ENCODE measurements around the gene TNFRSF13B.
A peak's percentile ranks its signal among the peaks of the same experiment; 100 is the strongest.

Gene TNFRSF13B

DNA sequence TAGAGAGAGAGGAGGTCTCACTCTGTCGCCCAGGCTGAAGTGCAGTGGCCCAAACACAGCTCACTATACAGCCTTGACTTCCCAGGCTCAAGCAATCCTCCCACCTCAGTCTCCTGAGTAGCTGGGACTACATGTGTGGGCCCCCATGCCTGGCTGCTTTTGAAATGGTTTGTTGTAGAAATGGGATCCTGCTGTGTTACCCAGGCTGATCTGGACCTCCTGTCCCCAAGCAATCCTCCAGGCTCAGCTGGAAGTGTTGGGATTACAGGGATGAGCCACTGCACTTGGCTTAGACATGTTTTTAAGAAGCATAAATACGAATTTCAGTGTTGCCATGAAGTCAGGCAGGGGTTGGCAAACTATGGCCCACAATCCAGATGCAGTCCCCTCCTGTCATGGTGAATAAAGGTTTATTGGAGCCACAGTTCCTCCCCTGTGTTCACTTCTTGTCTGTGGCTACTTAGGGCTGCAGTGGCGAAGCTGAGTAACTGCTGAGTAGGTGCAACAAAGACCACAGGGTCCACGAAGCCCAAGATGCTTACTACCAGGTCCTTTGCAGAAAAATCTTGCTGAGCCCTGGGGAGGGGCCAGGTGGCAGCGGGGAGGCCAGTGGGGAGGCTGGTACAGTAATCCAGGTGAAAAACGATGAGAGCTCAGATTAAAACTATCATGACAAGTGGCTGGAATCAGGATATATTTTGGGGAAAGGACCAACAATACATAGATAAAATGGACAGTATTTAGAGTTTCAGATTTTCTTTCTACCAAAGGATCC, 35.2 kb downstream of the TNFRSF13B start:
- DNase-seq: no peak

DNA sequence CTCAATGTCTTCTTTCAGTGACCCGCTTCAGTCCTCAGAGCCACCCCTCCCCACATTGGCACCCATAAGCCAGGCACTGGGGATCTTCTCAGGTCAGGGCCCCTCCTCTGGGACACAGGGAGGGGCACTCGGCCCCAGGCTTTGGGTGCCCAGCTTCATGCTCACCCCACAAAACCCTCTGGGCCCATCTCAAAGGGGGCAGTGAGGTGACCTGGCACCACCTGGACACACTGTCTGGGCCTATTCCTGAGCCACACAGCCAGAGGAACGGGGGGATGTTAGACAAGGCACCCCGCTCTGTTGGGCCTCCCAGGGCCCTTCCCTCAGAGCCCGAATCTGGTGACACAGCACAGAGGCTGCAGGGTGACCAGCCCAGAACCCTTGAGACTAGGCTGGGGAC, 36.1 kb downstream of the TNFRSF13B start:
- DNase-seq: no peak

DNA sequence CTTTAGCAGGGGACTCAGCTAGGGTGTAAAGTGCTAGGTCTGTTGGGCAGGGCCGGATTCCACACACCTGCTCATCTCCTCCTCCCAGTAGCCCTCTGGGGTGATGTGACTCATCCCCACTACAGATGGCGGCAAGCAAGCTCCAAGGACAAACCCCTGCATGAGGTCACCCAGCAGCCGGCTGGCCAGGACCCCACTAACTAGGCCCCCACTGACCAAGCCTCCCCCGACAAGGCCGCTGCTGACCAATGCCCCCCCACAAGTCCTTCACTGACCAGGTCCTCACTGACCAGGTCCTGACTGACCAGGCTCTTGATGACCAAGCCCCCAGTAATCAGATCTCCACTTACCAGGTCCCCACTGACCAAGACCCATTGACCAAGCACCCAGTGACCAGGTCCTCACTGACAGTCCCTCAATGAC, 36.7 kb downstream of the TNFRSF13B start:
- no peak for DNase-seq

DNA sequence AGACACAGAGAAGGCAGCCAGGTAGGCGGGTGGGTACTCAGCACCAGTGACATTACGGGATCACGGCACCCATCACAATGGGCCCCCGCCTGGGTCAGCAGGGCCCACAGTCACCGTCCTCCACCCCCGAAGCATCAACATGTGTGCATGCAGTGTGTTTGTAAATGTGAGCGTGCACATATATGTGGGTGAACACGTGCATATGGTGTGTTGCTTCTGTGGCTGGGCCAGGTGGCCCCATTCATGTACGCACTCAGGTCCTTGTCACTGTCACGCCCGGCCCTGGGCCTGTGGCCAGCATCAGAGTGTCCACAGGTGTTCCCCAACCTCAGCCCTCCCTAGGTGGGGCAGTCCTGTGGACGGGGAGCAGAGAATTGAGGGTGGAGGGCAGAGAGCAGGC, 37.1 kb downstream of the TNFRSF13B start:
- no peak for DNase-seq

- no peak for DNase-seq
Observed at GRCh38 chr17:16934133-16934795, 37.7 kb downstream of the TNFRSF13B start.

- DNase-seq: no peak
Observed at GRCh38 chr17:16933317-16934132, 38.4 kb downstream of the TNFRSF13B start.

DNA sequence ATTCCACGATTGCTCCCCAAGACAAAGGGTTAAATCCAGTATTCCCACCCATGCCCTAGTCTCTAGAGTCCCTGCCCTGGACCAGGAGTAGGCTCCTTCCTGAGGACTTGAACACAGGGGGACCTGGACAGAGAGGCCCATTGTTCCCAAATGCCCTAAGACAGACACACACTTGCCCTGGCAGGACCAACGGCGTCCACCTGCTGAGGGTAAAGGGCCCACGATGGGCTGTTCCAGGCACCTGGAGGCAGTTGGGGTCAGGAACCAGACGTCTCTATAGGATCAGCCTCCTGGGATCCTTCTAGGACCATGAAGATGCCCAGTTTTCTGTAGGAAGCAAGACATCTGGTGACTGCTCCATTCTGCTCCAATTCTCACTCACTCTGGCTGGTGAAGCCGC, 39.3 kb downstream of the TNFRSF13B start:
- no peak for DNase-seq

DNA sequence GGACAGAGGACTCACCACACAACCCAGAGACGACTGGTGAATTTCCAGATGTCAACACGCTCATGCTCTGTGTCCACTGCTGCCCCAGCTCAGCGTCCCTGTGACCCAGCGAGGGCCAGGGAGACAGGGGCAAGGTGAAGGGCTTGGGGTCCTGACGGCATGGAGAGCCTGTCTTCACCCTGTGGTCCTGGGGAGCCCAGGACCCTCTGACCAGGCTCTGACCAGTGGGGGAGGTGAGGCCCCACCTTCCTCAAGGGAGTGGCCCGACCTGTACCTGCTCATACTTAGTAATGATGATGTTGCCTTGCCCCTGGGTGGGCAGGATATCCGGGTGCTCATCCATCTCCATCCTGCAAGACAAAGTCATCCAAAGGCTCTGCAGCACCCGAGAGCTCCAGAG, 39.8 kb downstream of the TNFRSF13B start:
- DNase-seq: no peak

- no peak for DNase-seq
Observed at GRCh38 chr17:16931318-16932060, 40.4 kb downstream of the TNFRSF13B start.

- DNase-seq: no peak
Observed at GRCh38 chr17:16930571-16931317, 41.2 kb downstream of the TNFRSF13B start.

- DNase-seq: peak; percentile 31
Observed at GRCh38 chr17:16929757-16930520, 42.0 kb downstream of the TNFRSF13B start.

DNA sequence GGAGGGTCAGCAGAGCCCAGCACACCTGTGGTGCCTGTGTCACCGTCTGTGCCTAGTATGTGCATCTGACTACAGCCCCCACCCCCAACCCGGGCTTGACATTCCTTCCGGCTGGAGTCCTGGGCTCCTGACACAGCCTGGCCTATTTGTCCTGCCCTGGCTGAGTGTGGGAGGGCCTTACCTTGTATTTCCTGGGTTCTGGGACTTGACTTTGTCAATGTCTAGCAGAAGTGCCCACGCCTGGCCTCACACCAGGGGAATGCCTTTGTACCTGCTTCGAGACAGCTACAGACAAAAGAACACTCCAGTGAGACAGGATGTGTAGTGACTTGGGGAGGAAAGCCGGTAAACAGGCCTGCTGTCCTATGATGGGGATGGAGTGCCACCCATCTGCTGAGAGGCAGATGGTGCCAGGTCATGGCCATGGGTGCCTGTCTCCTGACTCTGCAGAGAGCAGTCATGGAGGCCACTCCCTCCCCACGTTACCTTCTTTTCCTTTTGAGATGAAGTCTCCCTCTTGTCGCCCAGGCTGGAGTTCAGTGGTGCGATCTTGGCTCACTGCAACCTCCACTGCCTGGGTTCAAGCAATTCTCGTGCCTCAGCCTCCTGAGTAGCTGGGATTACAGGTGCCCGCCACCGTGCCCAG, 42.8 kb downstream of the TNFRSF13B start:
- DNase-seq: no peak

- DNase-seq: no peak
Observed at GRCh38 chr17:16928406-16929034, 43.4 kb downstream of the TNFRSF13B start.

DNA sequence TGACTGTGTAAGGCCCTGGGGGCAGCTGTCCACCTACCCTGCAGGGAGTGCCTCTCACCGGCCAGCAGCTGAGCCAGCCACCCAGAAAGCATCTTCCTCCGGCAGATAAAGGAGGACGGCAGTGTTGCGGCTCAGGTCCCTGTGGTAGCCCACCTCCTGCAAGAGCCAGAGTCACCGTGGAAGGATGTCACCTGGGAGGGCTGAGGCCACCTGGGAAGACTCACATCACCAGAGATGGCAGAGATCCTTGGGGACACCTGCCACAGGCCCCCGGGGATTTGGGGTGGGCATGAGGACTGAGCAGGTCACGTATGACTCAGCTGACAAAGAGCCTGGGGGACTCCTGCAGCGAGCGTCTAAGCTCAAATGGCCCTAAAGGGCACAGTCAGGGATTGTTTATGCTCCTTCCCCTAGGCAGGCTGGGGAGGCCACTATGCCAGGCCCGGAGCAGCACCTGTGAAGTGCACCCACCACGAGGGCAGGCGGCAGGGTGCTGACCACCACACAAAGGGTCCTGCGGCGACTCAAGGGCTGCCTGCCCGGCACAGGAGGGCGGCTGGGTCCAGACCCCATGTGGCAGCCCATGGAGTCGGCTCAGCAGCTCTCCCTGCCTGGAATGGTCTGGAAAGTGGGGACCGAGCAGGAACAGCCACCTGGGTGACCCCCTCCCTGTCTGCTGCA, 44.1 kb downstream of the TNFRSF13B start:
- no peak for DNase-seq

DNA sequence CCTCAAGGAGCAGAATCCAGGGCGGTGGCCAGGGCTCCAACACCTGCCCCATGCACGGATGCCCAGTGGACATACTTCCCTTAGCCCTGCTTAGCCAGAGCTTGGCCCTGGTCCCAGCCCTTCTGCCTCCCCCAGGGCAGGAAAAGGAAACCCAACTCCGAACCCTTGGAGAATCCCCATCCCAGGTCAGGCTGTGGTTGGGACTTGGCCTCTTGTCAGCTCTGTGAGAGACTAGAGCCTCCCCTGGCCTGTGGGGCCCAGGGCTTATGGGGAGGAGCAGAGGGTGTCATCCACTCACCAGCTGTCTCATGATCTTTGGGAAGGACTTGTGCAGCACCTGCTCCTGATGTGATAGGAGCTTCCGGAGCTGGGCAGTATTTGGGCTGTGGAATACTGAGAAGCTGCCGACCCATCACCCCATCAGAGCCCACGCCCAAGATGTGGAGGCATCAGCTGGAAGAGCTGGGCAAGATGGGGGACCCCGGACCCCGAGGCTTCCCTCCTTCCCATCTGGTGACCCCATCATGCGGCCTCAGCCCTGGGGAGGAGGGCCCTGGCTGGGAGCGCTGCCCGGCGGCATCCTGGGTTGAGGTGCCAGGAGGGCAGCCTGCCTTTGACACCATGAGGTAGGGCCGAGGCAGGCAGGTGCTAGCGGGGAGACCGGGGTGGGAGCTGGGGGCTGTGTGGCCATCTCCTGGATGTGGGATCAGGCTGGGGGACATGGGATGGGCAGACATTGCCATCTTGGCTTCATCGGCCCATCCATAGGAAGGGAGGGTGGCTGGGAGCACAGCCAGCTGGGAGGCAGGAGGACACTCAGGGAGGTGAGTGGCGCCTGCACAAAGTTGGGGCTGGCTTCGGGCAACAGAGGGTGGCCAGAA, 45.1 kb downstream of the TNFRSF13B start:
- DNase-seq: no peak

DNA sequence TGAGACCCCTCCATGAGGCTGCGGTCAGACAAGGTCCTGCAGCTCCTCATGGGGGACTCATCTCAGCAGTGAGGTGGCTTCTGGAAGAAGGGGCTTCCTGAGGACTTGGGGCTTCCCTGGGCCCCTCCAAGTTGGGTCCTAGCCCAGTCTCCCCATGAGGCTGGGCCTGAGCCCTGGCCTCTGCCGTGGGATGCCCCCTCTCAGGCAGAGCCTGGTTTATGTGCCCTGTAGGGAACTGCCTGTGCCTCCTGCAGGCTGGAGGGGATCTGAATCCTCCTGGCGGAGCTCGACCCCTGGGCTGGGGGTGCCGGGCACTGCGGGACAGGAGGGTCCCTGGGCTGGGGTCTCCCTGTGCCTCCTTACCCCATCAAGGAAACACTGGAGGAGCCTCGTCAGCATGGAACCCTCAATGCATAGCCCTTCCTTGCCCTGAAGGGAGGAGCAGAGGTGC, 45.8 kb downstream of the TNFRSF13B start:
- DNase-seq: no peak

- no peak for DNase-seq
Observed at GRCh38 chr17:16925461-16926060, 46.4 kb downstream of the TNFRSF13B start.
